GM18870 (cell line): Measurements from ENCODE around the gene CDKN2B.

Experiments used
- ATAC-seq: cut with Tn5 transposase; IDR thresholded peaks from one replicate; pipeline ENCODE4 v1.9.1; 2021; ENCODE audit warnings: moderate library complexity; ENCODE audit not compliant: unreplicated experiment

The CDKN2B gene

GRCh38 chr9:21995006-21995665 is 14.0 kb downstream of the CDKN2B start:
- ATAC-seq = peak; percentile 73

DNA sequence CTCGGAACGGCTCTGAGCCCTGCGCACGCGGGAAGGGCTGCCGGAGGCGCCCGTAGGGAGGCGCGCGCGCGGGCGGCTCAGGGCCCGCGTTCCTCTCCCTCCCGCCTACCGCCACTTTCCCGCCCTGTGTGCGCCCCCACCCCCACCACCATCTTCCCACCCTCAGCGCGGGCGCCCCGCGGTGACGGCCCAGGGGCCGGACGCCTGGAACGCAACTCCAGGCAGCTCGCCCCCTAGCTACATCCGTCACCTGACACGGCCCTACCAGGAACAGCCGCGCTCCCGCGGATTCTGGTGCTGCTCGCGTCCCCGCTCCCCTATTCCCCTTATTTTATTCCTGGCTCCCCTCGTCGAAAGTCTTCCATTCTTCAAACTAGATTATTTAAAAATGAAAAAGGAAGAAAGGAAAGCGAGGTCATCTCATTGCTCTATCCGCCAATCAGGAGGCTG is 14.5 kb downstream of the CDKN2B start, which contains the start of gene CDKN2B-AS1:
Gene CDKN2B-AS1, plus strand, starts transcription at position 236 of the 450 bp plus-strand sequence.
- ATAC-seq = peak; percentile 31

GRCh38 chr9:21993893-21994555 is 15.1 kb downstream of the CDKN2B start, which contains the start of gene CDKN2A:
CDKN2A (minus strand) TSS chr9:21994392.
- ATAC-seq = no peak

DNA sequence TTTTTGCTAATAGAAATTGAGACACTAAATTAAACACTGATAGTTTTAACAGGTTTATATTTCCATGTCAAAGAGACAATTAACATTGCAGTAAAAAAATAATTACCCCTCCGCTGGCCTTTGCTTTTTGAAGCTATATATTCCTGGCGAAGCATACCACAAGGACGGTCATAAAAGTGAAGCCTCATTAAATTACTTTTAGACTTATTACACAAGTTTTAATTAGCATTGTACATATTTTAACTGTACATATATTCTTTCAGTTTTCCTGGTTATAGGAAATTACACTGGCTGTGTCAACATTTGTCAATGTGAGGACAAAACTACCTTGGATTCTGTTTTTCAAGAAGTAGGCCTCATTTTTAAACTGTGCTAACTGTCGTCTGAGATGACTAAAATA is 16.1 kb downstream of the CDKN2B start:
- ATAC-seq = no peak

GRCh38 chr9:21991072-21991959 is 17.8 kb downstream of the CDKN2B start:
- no peak for ATAC-seq

- ATAC-seq = no peak
Measured at GRCh38 chr9:21989440-21990189, 19.5 kb downstream of the CDKN2B start.

- ATAC-seq = no peak
Measured at GRCh38 chr9:21988056-21988990, 20.8 kb downstream of the CDKN2B start.

GRCh38 chr9:21985964-21986667 is 23.0 kb downstream of the CDKN2B start:
- ATAC-seq = peak; percentile 49

GRCh38 chr9:21984101-21984500 is 25.0 kb downstream of the CDKN2B start:
- no peak for ATAC-seq

GRCh38 chr9:21983561-21983935 is 25.6 kb downstream of the CDKN2B start:
- ATAC-seq = no peak

GRCh38 chr9:21982861-21983560 is 26.1 kb downstream of the CDKN2B start:
- ATAC-seq = no peak

- ATAC-seq = no peak
Measured at GRCh38 chr9:21982391-21982790, 26.7 kb downstream of the CDKN2B start.

- ATAC-seq = no peak
Measured at GRCh38 chr9:21976334-21976875, 32.7 kb downstream of the CDKN2B start.

DNA sequence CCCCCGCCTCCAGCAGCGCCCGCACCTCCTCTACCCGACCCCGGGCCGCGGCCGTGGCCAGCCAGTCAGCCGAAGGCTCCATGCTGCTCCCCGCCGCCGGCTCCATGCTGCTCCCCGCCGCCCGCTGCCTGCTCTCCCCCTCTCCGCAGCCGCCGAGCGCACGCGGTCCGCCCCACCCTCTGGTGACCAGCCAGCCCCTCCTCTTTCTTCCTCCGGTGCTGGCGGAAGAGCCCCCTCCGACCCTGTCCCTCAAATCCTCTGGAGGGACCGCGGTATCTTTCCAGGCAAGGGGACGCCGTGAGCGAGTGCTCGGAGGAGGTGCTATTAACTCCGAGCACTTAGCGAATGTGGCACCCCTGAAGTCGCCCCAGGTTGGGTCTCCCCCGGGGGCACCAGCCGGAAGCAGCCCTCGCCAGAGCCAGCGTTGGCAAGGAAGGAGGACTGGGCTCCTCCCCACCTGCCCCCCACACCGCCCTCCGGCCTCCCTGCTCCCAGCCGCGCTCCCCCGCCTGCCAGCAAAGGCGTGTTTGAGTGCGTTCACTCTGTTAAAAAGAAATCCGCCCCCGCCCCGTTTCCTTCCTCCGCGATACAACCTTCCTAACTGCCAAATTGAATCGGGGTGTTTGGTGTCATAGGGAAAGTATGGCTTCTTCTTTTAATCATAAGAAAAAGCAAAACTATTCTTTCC is 34.2 kb downstream of the CDKN2B start:
- peak; percentile 54 for ATAC-seq

DNA sequence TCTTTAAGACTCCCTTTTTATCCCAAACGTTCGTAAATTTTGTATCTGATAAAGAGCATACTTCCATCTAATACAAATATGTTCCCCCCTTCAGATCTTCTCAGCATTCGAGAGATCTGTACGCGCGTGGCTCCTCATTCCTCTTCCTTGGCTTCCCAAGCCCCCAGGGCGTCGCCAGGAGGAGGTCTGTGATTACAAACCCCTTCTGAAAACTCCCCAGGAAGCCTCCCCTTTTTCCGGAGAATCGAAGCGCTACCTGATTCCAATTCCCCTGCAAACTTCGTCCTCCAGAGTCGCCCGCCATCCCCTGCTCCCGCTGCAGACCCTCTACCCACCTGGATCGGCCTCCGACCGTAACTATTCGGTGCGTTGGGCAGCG is 34.8 kb downstream of the CDKN2B start:
- ATAC-seq = no peak

- ATAC-seq = no peak
Measured at GRCh38 chr9:21972361-21972760, 36.7 kb downstream of the CDKN2B start.

DNA sequence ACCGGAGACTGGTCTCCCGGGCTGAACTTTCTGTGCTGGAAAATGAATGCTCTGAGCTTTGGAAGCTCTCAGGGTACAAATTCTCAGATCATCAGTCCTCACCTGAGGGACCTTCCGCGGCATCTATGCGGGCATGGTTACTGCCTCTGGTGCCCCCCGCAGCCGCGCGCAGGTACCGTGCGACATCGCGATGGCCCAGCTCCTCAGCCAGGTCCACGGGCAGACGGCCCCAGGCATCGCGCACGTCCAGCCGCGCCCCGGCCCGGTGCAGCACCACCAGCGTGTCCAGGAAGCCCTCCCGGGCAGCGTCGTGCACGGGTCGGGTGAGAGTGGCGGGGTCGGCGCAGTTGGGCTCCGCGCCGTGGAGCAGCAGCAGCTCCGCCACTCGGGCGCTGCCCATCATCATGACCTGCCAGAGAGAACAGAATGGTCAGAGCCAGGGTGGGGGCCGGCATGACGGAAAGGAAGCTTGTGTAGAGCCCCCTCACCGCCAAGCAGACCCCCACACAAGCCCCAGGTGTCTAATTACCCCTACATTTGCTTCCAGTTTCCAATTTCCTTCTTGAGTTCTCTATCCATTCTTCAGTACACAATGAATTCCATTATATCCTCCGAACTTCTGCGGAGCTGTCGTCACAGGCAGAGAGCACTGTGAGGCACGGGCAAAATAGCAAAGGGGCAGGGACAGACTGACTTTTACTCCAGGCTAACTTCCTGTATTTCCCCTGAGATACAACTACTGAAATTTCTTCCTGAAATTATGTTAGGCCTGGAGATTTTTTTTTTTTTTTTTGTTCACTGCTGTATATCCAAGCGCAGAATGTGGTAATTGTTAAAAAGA is 38.1 kb downstream of the CDKN2B start:
- no peak for ATAC-seq
